HG03469 (cell line): ENCODE data around the gene CYP2A7.
"Not testable (repeated sequence)": the region's sequence is repeated elsewhere in the genome, so short reads cannot be mapped to it uniquely, and the experiment has no call there.

Experiments
- ATAC-seq: cut with Tn5 transposase; IDR thresholded peaks from one replicate; pipeline ENCODE4 v1.9.1; 2021; ENCODE audit warnings: mild to moderate bottlenecking, moderate library complexity, moderate number of reproducible peaks; ENCODE audit not compliant: unreplicated experiment

CYP2A7 gene, protein sequence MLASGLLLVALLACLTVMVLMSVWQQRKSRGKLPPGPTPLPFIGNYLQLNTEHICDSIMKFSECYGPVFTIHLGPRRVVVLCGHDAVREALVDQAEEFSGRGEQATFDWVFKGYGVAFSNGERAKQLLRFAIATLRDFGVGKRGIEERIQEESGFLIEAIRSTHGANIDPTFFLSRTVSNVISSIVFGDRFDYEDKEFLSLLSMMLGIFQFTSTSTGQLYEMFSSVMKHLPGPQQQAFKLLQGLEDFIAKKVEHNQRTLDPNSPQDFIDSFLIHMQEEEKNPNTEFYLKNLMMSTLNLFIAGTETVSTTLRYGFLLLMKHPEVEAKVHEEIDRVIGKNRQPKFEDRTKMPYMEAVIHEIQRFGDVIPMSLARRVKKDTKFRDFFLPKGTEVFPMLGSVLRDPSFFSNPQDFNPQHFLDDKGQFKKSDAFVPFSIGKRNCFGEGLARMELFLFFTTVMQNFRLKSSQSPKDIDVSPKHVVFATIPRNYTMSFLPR

DNA sequence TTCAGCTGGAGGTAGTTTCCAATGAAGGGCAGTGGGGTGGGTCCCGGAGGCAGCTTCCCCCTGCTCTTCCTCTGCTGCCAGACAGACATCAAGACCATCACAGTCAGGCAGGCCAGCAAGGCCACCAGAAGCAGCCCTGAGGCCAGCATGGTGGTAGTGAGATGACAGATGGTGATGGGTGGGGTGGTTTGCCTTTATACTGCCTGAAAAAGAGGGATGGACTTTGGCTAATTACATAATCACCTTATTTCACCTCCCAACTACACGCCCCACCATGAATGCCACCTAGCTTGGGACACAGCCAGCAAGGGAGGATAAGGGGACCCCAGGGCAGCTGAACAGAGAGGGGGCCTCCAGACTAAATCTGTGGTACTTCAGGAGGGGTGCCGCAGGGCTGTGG, at the start of gene CYP2A7:
TSS of gene CYP2A7 (minus strand) at position 170 of the 400 bp plus-strand sequence. CDS start at position 149, 21 bp downstream.
- ATAC-seq: not testable (repeated sequence)

DNA sequence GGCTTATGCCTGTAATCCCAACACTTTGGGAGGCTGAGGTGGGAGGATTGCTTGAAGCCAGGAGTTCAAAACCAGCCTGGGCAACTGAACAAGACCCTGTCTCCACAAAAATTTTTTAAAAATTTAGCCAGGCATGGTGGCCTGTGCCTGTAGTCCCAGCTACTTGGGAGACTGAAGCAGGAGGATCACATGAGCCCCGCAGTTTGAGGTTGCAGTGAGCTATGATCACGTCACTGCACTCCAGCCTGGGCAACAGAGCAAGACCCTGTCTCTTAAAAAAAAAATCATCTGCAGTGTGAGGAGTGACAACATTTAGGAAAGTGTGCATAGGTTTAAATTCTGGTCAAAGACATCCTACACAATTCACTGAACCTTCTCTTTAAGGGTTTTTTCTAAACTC, 48.8 kb upstream of the CYP2A7 start:
- not testable (repeated sequence) for ATAC-seq

DNA sequence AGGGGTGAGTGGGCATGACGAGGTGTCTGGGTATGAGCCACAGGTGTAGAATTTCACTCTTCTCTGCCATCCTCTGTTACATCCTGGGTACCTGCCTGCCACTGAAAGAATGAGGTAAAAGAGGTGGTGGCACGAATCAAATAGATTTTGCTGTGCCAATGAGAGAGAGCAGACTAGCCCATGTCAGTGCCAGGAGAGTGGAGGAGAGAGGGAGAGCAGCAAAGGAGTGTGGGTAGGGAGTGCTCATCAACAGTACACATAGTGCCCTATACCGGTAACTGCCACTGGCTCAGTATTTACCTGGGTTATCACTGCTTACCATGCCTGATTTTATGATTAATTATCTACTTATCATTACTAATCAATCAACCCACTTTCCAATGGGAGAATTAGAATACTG, 47.9 kb upstream of the CYP2A7 start:
- not testable (repeated sequence) for ATAC-seq

DNA sequence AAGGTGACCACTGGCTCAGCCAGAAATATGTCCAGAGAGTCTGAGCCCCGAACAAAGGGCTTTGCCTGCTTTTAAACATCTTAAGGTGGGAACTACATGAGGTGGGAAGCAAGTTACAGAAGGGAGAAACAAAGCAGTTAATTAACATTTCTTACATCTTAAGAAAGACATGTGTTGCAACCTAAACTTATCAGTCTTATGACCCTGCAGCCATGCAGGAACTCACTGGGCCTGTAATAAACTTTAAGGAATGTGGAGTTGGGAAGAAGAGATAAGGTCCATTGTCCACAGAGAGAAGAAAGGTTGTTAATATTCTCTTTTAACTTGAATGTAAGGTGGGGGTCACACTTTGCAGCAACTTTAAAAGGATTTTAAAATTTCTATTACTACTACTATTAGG, 46.8 kb upstream of the CYP2A7 start:
- ATAC-seq: no peak

DNA sequence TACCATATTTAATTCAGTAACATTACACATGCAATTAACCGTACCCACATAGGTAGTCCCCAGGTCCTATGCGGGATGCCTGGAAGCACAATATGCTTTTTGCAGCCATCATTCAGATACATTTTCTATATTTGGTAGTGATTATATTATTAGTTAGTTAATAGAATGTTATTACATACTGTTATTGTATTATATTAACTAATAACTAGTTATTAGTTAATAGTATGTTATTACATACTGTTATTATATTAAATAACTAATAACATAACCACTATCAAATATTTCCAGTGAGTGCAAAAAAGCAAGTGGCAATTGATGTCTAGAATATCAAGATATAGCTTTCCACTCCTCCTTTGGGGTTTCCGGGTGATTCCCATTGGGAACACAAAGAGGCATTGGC, 45.5 kb upstream of the CYP2A7 start:
- ATAC-seq: no peak

DNA sequence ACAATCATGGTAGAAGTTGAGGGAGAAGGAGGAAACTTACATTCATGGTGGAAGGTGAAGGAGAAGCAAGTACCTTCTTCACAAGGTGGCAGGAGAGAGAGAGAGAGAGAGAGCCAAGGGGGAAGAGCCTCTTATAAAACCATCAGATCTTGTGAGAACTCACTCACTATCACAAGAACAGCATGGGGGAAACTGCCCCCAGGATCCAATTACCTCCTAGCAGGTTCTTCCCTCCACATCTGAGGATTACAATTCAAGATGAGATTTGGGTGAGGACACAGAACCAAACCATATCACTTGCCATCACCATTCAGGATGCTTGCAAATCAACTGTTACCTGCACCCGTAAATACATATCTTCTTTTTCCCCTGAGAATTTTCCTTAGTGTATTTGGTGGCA, 44.2 kb upstream of the CYP2A7 start:
- not testable (repeated sequence) for ATAC-seq

DNA sequence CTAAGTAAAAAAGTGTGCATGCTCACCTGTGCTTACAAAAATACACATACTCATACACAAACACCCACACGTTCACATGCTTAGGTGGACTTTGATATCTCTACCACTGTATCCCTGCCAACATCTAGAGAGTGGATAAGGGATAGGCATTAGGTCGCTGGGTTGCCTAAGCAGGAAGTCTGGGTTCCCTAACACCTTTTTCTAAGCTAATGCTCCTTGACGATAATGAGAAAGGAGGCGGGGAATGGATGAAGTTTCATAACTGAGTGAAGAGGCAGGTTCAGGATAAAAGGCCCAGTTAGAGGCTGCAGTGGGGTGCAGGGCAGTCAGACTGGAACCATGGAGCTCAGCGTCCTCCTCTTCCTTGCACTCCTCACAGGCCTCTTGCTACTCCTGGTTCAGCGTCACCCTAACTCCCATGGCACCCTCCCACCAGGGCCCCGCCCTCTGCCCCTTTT, 41.9 kb upstream of the CYP2A7 start:
- no peak for ATAC-seq

DNA sequence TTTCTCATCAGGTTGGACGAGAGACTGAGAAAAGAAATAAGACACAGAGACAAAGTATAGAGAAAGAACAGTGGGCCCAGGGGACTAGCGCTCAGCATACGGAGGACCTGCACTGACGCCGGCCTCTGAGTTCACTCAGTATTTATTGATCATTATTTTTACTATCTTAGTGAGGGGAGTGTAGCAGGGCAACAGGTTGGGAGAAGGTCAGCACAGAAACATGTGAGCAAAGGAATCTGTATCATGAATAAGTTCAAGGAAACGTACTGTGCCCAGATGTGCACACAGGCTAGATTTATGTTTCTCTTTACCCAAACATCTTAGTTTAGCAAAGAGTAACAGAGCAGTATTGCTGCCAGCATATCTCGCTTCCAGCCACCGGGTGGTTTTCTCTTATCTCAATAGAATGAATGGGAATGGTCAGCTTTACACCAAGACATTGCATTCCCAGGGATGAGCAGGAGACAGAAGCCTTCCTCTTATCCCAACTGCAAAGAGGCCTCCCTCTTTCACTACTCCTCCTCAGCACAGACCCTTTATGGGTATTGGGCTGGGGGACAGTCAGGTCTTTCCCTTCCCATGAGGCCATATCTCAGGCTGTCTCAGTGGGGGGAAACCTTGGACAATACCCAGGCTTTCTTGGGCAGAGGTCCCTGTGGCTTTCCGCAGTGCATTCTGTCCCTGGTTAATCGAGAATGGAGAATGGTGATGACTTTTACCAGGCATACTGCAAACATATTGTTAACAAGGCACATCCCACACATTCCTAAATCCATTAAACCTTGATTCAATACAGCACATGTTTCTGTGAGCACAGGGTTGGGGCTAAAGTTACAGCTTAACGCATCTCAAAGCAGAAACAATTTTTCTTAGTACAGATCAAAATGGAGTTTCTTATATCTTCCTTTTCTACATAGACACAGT, 40.5 kb upstream of the CYP2A7 start:
- ATAC-seq: not testable (repeated sequence)

DNA sequence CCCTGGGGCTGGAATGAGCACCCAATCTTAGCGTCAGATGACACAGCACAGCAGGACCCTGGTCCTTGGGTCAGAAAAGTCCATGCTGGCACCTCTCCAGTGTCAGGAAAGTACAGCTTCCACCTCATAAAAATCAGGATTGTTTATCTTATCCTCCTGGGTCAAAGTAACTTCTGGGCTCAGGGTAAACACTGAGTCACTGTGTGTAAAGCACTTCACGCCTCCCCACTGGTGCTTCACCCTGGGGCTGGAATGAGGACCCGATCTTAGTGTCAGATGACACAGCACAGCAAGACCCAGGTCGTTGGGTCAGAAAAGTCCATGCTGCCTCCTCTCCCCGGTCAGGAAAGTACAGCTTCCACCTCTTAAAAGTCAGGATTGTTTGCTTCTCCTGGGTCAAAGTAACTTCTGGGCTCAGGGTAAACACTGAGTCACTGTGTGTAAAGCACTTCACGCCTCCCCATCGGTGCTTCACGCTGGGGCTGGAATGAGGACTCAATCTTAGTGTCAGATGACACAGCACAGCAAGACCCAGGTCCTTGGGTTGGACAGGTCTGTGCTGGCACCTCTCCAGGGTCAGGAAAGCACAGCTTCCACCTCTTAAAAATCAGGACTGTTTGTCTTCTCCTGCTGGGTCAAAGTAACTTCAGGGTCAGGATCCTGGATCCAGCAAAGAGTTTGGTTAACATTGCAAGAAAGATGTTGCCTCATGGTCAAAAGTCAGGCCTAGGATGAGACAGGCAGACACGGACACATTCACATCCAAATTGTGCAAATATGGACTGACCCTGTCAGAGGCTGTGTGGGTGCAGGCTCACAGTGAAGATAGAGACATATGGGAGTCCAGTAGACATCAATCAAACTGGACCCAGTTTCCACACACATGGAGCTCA, 39.2 kb upstream of the CYP2A7 start:
- ATAC-seq: no peak

DNA sequence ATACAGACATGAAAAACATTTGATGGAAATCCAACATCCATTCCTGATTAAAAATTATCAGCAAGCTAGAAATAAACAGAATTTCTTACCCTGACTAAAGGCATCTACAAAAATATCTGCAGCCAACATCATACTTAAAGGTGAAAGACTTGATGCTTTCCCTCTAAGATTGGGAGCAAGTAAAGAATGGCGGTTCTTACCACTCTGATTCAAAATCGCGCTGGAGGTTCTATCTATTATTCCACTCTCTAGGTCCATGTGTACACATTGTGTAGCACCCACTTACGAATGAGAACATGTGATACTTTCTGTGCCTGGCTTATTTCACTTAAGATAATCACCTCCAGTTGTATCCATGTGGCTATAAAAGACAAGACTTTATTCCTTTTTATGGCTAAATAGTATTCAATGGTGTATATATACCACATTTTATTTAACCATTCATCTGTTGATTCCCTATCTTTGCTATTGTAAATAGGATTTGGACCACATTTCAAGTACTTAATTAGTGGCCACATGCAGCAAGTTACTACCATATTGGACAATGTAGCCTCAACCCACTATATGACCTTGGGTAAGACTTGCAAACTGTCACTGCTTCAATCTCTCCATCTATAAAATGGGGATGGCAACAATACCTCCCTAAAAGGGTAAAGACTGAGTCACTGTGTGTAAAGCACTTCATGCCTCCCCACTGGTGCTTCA, 38.4 kb upstream of the CYP2A7 start:
- ATAC-seq: no peak

DNA sequence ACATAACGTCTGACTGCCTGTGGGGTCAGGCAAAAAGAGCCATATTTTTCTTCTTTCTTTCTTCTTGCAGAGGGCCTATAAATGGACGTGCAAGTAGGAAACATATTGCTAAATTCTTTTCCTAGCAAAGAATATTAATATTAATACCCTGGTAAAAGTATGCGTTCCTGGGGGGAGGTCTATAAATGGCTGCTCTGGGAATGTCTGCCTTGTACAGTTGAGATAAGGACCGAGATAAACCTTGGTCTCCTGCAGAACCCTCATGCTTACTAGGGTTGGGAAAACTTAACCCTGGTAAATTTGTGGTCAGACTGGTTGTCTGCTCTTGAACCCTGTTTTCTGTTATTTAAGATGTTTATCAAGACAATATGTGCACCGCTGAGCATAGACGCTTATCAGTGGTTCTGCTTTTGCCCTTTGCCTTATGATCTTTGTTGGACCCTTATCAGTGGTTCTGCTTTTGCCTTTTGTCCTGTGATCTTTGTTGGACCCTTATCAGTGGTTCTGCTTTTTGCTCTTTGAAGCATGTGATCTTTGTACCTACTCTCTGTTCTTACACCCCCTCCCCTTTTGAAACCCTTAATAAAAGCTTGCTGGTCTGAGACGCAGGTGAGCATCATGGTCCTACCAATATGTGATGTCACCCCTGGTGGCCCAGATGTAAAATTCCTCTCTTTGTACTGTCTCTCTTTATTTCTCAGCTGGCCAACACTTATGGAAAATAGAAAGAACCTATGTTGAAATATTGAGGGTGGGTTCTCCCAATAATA, 37.7 kb upstream of the CYP2A7 start:
- not testable (repeated sequence) for ATAC-seq

DNA sequence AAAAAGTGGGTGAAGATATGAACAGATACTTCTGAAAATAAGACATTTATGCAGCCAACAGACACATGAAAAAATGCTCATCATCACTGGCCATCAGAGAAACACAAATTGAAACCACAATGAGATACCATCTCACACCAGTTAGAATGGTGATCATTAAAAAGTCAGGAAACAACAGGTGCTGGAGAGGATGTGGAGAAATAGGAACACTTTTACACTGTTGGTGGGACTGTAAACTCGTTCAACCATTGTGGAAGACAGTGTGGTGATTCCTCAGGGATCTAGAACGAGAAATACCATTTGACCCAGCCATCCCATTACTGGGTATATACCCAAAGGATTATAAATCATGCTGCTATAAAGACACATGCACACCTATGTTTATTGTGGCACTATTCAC, 36.3 kb upstream of the CYP2A7 start:
- not testable (repeated sequence) for ATAC-seq

DNA sequence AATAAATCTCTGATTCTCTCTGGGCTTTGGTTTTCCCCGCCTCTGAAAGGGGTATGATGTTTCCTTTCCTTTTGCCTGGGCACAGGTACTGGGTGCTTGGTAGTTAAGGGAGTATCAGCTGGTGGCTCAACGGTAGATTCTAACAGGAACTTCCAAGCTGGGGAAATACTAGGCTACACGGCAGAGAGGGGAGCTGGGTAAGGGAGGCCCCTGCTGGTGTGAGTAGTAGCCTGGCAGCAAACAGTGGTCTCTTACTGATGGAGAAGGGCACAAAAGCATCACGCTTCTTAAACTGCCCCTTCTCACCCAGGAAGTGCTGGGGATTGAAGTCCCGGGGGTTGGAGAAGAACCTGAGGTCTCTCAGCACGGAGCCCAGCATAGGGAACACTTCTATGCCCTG, 26.9 kb upstream of the CYP2A7 start:
- ATAC-seq: no peak

DNA sequence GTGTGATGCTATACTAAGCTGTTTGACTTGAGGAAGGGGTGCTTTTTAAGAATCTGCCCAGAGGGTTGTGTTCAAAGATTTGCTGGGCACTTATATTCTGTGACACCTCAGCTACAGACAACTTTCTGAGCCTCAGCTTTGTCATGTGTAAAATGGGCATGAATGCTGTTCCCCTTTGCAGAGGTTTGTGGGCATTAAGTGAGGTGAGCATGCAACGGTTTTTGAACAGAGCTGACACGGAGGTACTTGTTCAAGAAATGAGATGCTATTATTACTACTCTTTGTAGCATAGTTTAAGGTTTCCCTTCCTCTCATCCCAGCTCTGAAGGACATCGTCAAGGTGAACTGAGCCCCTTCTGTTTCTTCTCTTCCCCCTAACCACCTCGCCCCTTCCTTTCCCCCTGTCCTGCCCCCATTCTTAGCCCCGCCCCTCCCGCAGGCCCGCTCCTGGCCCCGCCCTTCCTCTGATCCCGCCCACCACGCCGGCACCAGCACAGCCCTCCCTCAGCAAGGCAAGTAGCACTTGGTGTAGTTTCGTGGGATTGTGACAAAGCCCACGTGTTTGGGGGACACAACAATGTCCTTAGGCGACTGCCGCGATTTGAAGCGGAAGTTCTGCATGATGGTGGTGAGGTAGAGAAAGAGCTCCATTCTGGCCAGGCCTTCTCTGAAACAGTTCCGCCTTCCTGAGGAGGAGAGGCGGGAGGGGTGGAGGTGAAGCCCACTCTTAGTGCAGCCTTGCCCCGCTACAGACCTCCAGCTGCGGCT, 26.1 kb upstream of the CYP2A7 start:
- ATAC-seq: no peak

DNA sequence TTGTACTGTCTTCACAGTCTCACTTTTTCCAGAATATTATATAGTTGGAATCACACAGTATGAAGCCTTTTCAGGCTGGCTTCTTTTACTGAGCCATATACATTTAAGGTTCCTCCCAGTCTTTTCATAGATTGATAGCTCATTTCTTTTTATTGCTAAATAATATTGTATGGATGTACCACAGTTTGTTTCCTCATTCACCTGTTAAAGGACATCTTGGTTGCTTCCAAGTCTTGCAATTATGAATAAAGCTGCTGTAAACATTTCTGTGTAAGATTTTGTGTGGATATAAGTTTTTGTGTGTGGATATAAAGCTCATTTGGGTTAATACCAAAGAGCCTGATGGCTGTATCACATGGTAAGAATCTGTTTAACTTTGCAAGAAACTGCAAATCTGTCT, 24.5 kb upstream of the CYP2A7 start:
- ATAC-seq: no peak

DNA sequence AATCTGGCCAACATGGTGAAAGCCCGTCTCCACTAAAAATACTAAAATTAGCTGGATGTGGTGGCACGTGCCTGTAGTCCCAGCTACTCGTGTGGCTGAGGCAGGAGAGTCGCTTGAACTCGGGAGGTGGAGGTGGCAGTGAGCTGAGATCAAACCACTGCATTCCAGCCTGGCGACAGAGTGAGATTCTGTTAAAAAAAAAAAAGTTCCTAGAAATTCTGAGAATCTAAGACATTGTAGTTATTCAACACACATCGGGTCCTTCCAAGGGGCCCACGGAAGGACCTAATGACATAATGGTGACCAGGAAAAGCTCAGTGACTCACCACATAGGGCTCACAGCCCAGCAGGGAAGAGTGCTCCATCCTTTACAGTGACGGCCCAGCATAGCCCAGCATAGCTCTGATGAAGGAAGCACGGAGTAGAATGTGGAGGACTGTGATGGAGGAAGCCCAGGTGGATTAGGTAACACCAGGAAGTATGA, 22.7 kb upstream of the CYP2A7 start:
- ATAC-seq: not testable (repeated sequence)

DNA sequence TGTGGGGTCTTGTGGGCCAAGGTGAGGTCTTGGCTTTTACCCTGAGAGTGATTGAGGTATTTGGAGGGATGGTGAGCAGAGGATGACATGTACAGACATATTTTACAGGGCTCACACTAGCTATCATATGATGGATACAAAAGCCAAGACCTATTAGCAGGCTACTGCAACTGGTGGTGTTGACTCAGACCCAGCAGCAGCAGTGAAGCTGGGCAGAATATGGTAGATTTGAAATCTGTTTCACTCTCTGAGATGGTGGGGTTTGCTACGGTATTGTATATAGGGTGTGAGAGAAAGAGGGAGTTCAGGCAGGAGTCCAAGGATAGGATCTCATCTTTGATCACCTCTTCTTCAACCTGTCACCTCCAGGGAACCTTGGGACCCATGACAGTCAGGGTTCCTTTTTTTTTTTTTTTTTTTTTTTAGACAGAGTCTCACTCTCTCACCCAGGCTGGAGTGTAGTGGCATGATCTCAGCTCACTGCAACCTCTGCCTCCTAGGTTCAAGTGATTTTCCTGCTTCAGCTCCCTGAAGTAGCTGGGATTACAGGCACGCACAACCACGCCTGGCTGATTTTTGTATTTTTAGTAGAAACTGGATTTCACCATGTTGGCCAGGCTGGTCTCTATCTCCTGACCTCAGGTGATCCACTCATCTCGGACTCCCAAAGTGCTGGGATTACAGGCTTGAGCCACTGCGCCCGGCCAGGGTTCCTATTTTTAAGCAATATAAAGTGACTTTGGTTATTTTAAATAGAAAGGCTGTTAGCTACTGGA, 20.1 kb upstream of the CYP2A7 start:
- not testable (repeated sequence) for ATAC-seq
